SK-N-DZ (cell line): Measurements from ENCODE around the gene TOX2.

Source experiments
- DNase-seq: peaks from one replicate; pipeline ENCODE4 v3.0.0-alpha.2; 2015; ENCODE audit warnings: low spot score

TOX2 gene

DNA sequence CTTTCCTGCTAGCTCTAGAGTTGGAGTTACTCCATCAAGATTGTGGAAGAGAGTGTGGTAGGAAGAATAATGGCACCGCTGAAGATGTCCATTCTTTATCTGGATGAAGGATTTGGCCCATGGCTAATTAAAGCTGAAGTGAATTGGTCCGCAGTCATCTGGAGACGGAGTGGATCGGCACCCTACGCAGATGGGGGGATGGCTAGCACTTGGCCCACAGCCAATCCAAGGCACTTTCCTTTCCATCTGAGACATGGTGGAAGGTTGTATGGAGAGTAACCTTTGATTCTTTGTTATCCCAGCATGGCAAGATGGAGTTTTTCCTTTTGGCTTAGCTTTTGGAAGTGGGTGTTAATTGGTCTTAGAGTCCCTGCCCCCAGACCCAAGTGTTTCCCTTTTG lies 184.0 kb downstream of the TOX2 start:
- no peak for DNase-seq

DNA sequence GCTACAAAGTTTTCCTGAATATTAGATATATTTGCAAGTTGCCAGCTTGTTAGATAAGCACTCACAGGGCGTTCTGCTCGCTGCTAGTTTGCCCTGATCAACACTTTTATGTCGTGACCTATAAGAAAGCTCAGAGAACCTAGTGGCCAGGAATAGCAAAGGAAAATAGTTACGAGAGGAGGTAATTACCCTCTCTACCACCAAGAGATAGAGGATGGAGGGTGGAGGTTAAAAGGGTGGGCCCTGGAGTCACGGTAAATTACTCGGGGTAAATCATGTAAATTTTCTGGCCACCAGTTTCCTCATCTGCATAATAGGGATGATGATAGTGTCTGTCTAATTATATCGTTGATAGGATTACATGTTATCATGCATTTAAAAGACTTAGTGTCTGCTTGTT lies 185.2 kb downstream of the TOX2 start:
- DNase-seq: no peak

DNA sequence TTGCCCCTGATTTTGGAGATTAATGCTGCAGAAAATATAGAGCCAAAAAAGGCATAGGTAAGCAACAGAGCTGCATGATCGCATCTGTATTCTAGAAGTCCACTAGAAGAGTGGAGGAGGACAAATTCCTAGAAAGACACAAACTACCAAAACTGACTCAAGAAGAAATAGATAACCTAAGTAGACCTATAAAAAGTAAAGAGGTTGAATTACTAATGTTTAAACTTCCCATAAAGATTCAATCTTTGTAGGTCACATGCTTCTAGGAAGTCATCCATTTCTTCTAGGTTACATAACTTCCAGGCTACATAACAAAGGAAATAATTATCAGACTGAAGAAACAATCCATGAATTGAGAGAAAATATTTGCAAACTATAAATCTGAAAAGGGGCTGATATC lies 187.9 kb downstream of the TOX2 start:
- no peak for DNase-seq

DNA sequence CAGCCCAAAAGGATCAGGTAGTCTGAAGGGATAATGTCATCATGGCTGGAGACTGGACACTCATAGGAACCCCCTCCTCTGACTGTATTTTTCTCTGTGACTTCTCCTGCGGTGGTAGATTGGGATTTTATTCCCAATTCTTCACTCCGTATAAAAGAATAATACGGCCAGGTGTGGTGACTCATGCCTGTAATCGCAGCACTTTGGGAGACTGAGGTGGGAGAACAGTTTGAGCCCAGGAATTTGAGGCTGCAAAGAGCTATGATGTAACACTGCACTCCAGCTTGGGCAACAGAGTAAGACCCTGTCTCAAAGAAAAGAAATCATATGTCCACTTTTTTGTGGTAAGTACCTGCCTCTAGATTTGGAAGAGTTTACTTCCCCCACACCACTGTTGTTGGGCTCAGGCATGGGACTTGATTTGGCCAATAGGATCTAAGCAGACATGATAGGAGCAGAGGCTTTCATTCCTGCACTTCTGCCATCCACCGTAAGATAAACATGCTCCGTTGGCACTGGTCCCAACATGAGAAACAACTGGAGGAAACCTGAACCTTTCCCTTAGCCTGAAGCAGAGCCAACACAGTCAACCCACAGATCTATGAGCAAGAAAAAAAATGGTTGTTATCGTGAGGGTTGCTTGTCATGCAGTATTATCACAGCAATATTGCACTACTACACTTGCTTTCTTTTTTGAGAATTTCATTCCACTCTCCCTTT lies 190.3 kb downstream of the TOX2 start:
- no peak for DNase-seq

DNA sequence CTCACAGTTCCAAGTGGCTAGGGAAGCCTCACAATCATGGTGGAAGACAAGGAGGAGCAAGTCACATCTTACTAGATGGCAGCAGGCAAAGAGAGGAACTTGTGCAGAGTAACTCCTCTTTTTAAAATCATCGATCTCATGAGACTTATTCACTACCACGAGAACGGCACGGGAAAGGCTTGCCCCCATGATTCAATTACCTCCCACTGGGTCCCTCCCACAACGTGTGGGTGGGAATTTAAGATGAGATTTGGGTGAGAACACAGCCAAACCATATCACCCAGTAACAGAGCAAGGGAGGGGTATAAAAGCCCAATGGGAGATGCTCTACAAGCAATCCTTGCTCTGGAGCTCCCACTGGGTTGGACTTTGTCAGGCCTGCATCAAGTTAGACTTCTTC lies 192.0 kb downstream of the TOX2 start:
- no peak for DNase-seq

DNA sequence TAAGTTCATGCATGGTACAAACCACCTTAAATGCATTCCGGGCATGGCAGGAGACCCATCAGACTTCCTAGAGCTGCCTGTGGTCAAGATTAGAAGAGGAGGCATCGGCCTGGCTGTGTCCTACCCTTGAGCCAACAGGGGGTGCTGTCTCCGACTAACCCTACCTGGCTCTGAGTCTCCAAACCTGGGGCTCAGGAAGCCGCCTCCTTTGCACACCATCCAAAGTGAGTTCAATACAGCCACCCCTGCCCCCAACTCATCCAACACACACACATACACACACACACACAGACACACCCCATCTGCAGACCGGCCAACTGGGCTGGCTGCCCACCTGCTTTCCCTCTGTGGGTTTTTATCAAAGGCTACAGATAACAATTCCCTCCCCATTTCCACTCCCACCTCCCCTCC lies 195.3 kb downstream of the TOX2 start:
- no peak for DNase-seq

DNA sequence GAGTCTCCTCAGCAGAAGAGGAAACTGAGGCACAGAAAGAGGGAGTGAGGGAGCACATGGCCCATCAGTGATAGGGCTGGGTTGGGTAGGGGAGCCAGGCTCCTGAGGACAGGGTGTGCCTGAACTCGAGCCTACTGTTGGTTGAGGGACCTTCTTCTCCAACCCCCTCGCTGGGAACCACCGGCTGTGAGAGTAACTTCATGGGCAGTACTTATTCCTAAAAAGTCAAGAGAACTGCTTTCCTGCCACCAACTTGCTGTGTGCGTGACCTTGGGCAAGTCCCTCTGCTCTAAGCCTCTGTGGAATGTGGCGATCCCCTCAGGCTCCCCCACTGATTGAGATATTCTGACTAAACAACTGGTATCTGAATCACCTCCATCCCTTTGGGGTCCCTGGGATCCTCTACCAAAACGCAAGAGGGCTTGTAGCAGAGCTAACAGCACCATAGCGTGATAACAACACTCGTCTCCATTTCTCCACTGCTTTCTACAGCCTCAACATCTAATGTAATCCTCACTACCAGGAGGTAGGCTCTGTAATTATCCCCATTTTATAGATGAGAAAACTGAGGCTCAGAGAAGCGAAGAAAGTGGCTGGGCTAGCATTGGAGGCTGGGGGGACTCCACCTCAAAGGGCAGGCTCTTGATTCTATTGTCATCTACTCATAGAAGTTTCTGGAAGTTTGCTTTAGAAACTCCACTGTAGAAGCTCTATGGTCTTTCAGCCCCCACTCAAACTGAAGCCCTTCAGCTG lies 196.3 kb downstream of the TOX2 start:
- DNase-seq: no peak

DNA sequence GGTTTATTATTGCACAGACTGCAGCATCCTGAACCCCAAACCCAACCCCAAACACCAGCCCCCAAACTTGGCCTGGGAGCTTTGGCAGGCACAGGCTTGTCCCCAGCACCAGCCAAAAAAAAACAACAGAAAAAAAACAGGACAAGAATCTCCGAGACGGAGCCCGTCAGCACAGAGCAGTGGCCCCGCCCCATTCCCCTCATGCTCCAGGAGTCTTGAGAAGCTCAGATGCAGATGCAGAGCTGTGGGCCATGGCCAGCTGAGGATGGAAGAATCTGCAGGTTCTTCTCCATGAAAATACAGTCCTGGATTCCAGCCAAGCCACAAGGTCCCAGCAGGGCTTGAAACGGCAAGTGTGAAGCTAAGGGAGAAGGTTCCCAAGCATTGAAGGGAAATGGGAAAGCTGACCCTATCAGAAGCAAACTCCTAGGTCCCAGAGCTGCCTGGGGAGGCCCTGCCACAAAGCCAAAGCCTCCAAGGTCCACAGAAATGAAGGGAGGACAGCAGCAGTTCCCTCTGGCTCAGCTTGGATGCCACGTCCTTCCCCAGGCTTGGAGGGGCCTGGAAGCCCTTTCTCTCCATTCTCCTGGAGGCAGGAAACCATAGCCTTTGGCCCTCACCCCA lies 197.2 kb downstream of the TOX2 start:
- DNase-seq: no peak

DNA sequence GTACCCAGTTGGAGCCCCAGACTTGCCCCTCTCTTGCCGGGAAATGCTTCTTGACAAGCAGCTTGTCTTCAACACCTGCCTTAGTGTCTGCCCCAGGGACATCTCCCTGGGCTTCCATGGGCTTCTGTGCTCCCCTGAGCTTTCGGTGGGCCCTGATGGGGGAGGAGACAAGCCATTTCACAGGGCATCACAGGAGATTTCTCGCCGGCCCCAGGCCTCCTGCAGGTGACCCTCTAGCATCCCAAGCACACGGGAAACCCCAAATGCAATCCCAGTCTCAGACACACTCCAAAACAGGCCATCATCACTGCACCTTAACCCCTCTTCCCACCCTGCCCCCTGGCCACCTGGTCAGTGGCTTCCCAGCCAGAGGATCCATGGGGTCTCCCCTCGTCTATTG lies 197.8 kb downstream of the TOX2 start:
- DNase-seq: no peak

DNA sequence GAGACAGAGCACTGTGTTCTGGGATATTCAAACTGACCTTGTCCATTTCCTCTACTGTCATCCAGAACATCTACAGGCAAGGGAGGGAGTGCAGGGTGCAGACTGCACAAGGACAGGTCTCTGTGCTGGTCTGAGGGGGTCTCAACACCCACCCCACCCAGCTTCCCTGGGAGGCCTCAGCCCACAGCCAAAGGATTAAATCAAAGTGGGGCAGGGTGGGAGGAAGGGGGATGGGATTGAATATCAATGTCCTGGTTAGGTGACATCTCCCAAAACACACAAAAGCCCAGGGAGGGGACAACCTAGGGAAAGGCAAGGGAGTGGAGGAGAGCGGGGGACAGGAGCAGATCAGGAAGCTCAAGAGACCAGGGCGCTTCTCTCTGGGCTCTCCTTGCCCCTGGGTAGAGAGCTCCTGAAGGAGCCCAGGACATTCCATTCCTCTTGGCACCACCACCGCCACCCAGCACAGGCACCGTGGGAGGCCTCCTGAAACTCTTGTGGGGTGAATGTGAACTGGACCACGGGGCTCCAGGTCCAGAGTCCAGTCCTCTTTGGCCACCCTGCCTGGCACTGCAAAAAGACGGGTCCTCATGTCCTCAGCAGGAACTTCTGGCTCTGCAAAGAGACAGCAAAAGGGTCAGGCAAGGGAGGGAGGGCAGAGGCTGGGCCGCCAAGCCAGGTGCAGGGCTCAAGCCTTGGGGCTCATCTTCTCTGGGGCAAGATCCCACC lies 198.4 kb downstream of the TOX2 start:
- no peak for DNase-seq

DNA sequence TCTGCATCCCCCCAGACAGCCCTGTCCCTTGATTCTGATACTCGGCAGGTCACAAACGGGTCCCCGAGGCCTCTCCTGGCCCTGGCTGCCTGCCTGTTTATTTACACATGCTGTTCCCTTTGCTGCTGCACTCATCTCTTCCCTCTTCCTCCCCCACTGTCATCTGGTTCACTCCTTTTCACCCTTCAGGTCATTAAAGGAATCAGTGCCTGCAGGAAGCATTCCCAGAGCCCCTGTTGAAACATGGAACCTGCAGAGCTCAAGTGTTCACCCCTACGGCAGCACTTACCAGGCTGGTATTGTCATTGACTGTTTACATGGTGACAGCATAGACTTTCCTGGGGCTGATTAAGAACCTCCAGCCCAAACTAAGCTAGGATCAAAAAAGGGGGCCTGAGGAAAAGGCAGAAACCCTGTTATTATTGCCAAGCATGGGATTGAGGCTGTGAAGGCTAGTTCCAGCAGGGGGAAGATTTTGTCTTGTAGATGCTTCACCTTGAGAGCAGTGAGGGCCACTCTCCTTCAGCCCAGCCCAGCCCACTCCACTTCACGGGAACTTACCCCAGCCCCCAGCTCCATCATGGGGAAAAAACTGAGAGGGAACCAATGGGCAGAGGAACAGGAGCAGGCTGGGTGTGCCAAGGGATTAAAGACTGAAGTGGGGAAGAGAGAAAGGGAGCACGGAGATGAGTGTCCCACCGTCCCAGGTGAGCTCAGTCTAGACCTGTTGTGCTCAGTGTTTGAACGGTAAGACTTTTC lies 199.1 kb downstream of the TOX2 start:
- no peak for DNase-seq

DNA sequence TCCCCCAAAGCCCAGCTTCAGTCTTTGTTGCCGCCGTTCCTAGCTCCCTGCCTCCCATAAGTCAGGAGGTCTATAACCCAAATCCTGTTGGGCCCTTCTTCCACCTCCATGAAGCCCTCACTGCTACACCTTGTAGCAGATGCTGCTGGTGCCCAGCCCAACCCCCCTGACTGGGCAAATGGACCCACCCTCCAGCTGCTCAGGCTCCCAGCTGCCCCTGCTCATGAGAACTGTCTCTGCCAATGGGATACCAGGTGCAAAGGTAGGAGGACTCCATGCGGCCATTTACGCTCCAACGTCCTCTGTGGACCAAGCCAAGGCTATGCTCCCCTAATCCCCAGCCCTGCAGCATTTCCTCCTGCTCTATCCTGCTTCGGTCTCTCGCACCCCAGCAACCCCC lies 200.5 kb downstream of the TOX2 start:
- DNase-seq: no peak

DNA sequence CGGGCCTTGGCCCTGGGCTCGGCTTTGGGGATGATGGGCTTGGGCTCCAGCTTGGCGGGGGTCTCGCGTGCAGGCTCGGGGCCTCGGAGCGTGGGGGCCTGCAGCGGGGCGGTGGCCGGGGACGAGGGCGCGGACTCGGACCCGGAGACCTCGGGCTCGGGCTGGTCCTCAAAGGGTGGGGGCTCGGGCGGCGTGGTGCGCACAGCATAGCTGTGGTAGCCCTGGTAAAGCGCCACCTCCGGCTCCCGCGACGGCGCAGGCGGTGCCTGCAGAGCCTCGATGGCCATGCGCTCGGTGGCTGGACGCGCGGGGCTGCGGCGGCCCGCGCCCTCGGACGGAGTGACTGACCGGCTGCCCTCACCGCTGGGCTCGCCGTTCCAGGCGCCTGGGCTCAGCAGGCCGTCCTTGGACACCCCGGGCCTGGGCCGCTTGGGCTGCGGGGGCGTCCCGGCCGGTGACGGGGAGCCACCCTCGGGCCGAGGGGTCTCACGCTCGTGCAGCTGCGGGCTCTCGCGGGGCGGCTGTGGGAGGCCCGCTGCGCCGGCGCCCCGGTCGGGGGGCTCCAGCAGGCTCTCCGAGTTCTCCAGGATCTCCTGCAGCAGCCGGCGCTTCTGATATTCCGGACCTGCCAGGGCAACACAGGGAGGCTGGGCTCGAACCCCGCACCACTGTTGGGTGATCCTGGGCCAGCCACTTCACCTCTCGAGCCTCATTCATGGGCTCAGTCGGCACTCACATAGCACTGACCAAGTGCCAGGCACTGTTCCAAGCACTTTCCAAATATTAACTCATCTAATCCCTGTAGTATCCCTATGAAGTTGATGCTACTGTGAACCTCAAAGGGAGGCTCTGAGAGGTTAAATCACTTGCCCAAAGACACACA lies 201.4 kb downstream of the TOX2 start:
- no peak for DNase-seq

DNA sequence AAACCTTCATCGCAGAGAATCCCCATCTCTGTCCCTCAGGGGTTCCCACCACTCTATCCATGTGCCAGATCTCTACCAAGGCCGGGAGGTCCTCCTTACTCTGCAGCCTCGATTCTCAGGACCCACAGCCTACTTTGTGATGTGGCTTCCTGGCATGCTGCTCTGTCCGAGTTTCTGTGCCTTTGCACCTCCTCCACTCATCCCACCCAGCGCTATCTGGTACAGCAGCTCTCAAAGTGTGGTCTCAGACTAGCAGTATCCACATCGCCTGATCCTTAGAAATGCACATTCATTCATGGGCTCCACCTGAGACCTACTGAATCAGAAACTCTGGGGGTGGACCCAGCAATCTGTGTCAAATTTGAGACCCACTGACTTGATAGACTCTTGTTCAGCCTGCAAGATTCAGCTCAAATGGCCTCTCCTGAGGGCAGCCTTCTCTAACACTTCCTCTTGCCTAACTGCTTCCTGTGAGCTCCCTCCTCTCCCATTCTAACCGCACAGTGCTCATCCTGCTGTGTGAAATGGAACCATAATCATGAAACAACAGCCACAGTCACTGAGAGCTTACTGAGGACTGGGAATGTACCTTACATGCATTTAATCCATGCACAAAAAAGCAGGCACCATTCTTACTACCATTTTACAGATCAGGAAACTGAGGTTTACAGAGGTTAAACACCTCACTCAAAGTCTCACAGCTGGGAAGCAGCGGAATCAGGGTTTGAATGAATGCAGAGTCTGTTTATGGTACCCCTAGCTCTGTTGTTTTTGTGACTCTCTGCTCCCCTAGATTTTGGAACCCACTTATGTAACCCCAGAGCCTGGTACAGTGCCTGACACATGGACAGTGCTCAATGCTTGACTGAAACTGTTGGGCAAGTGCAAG lies 202.9 kb downstream of the TOX2 start:
- no peak for DNase-seq

DNA sequence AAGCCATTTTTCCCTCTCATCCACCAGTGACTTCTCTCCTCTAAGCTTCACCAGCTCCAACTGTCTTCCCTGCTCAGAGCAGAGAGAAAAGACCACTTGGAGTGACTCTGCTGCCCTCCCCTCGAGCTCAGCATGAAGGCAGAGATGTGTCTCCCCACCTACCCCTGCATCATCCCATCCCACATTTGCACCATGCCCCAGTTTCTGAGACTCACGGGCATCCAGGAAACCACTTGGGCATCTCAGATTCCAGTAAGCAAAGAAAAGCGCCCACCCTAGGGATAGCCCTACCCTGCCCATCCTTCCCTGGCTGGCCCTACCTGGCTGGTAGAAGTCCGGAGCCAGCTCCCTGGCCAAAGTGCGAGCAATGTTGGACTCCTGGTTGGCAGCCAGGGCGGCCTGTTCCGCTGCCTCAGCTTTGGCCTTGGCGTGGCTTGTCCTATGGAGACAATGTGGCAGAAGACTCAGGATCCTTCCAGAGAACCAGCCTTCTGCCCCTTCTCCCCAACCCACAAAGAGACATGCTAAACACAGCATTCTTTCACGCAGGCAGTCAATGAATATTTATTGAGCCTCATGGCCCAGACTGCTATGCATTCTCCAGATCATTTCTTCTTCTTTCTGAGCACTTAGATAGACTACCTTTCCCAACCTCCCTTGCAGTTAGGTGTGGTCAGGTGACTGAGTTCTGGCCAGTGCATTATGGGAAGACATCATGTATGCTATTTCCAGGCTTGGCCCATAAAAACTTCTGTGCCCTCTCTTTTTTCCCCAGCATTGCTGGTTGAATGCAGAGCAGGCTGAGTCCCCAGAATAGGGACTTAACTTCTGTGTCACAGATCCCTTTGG lies 203.8 kb downstream of the TOX2 start:
- no peak for DNase-seq
